AG09319 (cell line): Measurements from ENCODE around the gene ANKRD6.

Source experiments
- DNase-seq: peaks from one replicate; pipeline ENCODE4 v3.0.0-alpha.2; 2010; ENCODE audit warnings: low read depth; ENCODE audit errors: extremely low read depth
- TF ChIP-seq, protein P1 (sequence below): IDR thresholded peaks from 2 replicates; pipeline ENCODE4 v1.5.1; 2011; ENCODE audit warnings: low read depth, mild to moderate bottlenecking, inconsistent platforms, low read length, moderate library complexity

ANKRD6 gene

GRCh38 chr6:89597988-89598387 is 165.0 kb downstream of the ANKRD6 start:
- TF ChIP-seq, protein P1, sequence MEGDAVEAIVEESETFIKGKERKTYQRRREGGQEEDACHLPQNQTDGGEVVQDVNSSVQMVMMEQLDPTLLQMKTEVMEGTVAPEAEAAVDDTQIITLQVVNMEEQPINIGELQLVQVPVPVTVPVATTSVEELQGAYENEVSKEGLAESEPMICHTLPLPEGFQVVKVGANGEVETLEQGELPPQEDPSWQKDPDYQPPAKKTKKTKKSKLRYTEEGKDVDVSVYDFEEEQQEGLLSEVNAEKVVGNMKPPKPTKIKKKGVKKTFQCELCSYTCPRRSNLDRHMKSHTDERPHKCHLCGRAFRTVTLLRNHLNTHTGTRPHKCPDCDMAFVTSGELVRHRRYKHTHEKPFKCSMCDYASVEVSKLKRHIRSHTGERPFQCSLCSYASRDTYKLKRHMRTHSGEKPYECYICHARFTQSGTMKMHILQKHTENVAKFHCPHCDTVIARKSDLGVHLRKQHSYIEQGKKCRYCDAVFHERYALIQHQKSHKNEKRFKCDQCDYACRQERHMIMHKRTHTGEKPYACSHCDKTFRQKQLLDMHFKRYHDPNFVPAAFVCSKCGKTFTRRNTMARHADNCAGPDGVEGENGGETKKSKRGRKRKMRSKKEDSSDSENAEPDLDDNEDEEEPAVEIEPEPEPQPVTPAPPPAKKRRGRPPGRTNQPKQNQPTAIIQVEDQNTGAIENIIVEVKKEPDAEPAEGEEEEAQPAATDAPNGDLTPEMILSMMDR = no peak
- no peak for DNase-seq

DNA sequence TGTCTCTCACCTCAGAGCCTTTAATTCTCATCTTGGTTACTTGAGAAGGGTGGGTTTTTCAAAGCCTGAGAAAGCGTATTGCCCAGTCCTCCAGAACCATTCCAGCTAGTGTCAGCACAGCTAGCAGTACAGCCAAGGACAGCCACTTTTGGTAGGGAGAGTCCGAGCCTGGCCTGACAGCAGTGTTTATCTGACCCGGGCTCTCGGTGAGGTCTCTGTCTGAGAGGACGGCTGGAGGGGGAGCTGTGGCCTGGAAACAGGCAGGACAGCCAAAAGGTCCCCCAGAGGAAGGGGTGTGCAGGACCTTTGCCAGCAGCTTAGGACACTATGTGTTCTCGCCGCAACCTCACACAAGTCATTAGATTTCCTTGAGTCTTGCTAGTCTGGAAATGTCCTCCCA is 166.8 kb downstream of the ANKRD6 start:
- TF ChIP-seq, protein P1 = no peak
- no peak for DNase-seq

GRCh38 chr6:89602166-89602565 is 169.2 kb downstream of the ANKRD6 start:
- TF ChIP-seq, protein P1 = no peak
- DNase-seq = no peak

GRCh38 chr6:89604653-89605052 is 171.7 kb downstream of the ANKRD6 start:
- TF ChIP-seq, protein P1 = no peak
- DNase-seq = no peak

DNA sequence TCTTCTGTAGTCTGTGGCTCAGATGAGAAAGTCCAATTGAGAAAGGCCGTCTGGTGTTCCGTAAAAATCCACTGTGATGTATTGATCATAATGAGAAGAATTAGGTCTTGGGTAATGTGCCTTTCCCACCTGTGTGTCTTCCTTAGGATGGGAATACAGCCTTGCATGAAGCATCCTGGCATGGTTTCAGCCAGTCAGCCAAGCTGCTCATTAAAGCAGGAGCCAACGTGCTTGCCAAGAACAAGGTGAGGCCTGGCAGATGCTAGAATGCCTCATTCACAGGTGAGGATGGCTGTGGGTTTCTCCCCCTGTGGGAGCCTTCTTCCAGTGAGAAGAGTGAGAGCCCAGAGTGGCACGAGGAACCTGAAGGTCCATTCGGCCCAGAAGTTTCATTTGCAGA is 172.9 kb downstream of the ANKRD6 start:
- TF ChIP-seq, protein P1 = no peak
- no peak for DNase-seq

- TF ChIP-seq, protein P1 = peak; percentile 71
- no peak for DNase-seq
Observed at GRCh38 chr6:89610149-89610642, 177.2 kb downstream of the ANKRD6 start.

DNA sequence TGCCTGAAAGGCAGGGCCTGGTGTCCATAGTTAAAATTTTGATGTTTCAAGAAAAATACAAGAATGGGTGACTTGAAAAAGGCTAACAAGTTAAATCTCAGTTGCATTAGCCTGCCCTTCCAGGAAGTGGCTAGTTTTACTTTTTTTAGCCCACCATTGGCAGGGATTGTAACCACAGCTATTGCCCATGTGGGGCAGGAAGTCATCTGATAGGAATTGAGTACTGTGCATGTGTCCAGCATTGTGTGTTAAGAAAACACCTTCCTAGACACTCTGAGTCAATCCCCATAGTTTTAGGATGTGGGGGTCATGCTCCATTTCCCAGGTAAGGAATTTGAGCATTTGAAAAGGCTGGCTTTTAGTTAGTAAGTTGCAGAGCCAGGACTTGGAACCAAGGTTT is 178.7 kb downstream of the ANKRD6 start:
- DNase-seq = no peak
- TF ChIP-seq, protein P1 = no peak
